ENCODE measurements around the gene ANKS3. TPM values are rescaled to one million over a fixed set of nuclear protein-coding genes. Genes with fewer than 3 reads are reported as not detected.
A peak's percentile ranks its signal among the peaks of the same experiment; 100 is the strongest.

The ANKS3 gene
- total RNA-seq, 1 experiment from 2014 or later: 32.8 TPM

- Histone ChIP-seq H3K4me1 (replicated peaks; ENCODE audit: insufficient read depth) (peaks cover 48% of the 10 kb centered on the region), H3K27ac (peak overlapping the region; percentile 44; the same call in 1 of the 2 replicates), H2AFZ (no peak overlapping the region), H3K9me3 (ENCODE audit: insufficient read depth, low read depth) (no peaks in the 10 kb centered on the region), H3K4me3 (no peak overlapping the region), H3K79me2 (ENCODE audit: low read depth) (no peaks in the 10 kb centered on the region), H3K9me2 (ENCODE audit: insufficient read depth) (no peaks in the 10 kb centered on the region), H3K36me3 (ENCODE audit: low read depth) (no peaks in the 10 kb centered on the region; the same call in 1 of the 2 replicates), H3K27me3 (ENCODE audit: insufficient read depth, low read depth) (no peaks in the 10 kb centered on the region), H3K4me2 (peak overlapping the region; percentile 45), H3F3A (ENCODE audit: insufficient read depth, low read depth) (peaks cover 33% of the 10 kb centered on the region), H4K20me1 (ENCODE audit: insufficient read depth) (no peaks in the 10 kb centered on the region)
- CTCF ChIA-PET: no interaction called here
- BruUV-seq (replicated peaks): no TSS peak
- no peak for DNase-seq
- TF ChIP-seq CTCF (conservative IDR thresholded peaks at IDR 0.05): no peak
- TF ChIP-seq EZH2 (IDR thresholded peaks at IDR 0.05; ENCODE audit: low read depth): no peak
- POLR2A ChIA-PET (ENCODE audit: unreplicated experiment): no interaction called here
- intact Hi-C loops (cut with micrococcal nuclease; ENCODE audit: unreplicated experiment): loop anchor here (10.0 kb wide), 1 partner anchor 410 kb away; the partner anchor contains the start of gene EEF2KMT
Measured at GRCh38 chr16:4685292-4685691, 48.8 kb downstream of the ANKS3 start.

GRCh38 chr16:4684763-4685162, 49.3 kb downstream of the ANKS3 start:
- H3K9me2 ChIP-seq (ENCODE audit: insufficient read depth): no peaks in the 10 kb centered on the region
- H3K27ac ChIP-seq: peak overlapping the region; percentile 44
- ChIA-PET POLR2A (ENCODE audit: unreplicated experiment) (no interaction called here), CTCF (interaction anchor here (1.1 kb wide), 1 partner anchor 136 kb away, joined by 4 read pairs; no protein-coding TSS in a partner anchor)
- H4K20me1 ChIP-seq (ENCODE audit: insufficient read depth): no peaks in the 10 kb centered on the region
- H3K4me1 ChIP-seq (replicated peaks; ENCODE audit: insufficient read depth): peaks cover 52% of the 10 kb centered on the region
- no TSS peak for BruUV-seq (replicated peaks)
- H3K27me3 ChIP-seq (ENCODE audit: insufficient read depth, low read depth): no peaks in the 10 kb centered on the region
- TF ChIP-seq CTCF (conservative IDR thresholded peaks at IDR 0.05) (no peak), EZH2 (IDR thresholded peaks at IDR 0.05; ENCODE audit: low read depth) (no peak)
- no peaks in the 10 kb centered on the region for H3K9me3 ChIP-seq (ENCODE audit: insufficient read depth, low read depth)
- DNase-seq: peak; percentile 69 to 83
- H3F3A ChIP-seq (ENCODE audit: insufficient read depth, low read depth): peaks cover 36% of the 10 kb centered on the region
- H2AFZ ChIP-seq: no peak overlapping the region
- peak overlapping the region; percentile 45 for H3K4me2 ChIP-seq
- H3K79me2 ChIP-seq (ENCODE audit: low read depth): no peaks in the 10 kb centered on the region
- no peak overlapping the region for H3K4me3 ChIP-seq
- H3K36me3 ChIP-seq (ENCODE audit: low read depth): no peaks in the 10 kb centered on the region; the same call in 1 of the 2 replicates
- intact Hi-C loops (cut with micrococcal nuclease; ENCODE audit: unreplicated experiment): loop anchor here (10.0 kb wide), 1 partner anchor 410 kb away; the partner anchor contains the start of gene EEF2KMT

GRCh38 chr16:4684058-4684715, 49.9 kb downstream of the ANKS3 start:
- BruUV-seq (replicated peaks): no TSS peak
- no peaks in the 10 kb centered on the region for H3K79me2 ChIP-seq (ENCODE audit: low read depth)
- H3K27me3 ChIP-seq (ENCODE audit: insufficient read depth, low read depth): no peaks in the 10 kb centered on the region
- no peaks in the 10 kb centered on the region for H3K9me2 ChIP-seq (ENCODE audit: insufficient read depth)
- peaks cover 40% of the 10 kb centered on the region for H3F3A ChIP-seq (ENCODE audit: insufficient read depth, low read depth)
- peaks cover 58% of the 10 kb centered on the region for H3K4me1 ChIP-seq (replicated peaks; ENCODE audit: insufficient read depth)
- CTCF ChIA-PET: interaction anchor here (0.6 to 1.1 kb wide), 2 partner anchors 82 to 135 kb away, joined by 3 to 4 read pairs; no protein-coding TSS in a partner anchor
- intact Hi-C loops (cut with micrococcal nuclease; ENCODE audit: unreplicated experiment): loop anchor here (10.0 kb wide), 1 partner anchor 411 kb away; the partner anchor contains the start of gene EEF2KMT
- no peak for DNase-seq
- H3K4me2 ChIP-seq: peak overlapping the region; percentile 45
- no peak for TF ChIP-seq CTCF (conservative IDR thresholded peaks at IDR 0.05)
- TF ChIP-seq EZH2 (IDR thresholded peaks at IDR 0.05; ENCODE audit: low read depth): no peak
- no peak overlapping the region for H2AFZ ChIP-seq
- H3K36me3 ChIP-seq (ENCODE audit: low read depth): no peaks in the 10 kb centered on the region; the same call in 1 of the 2 replicates
- H4K20me1 ChIP-seq (ENCODE audit: insufficient read depth): no peaks in the 10 kb centered on the region
- no peak overlapping the region for H3K4me3 ChIP-seq
- no peaks in the 10 kb centered on the region for H3K9me3 ChIP-seq (ENCODE audit: insufficient read depth, low read depth)
- H3K27ac ChIP-seq: peak overlapping the region; percentile 44
- POLR2A ChIA-PET (ENCODE audit: unreplicated experiment): no interaction called here
